DMS53 treated with DMSO at 0.1 percent for 48 hours (cell line): ENCODE results near the gene ATP6V0B.

Experiments
- DNase-seq: peaks from one replicate; lab custom pipeline; 2025; ENCODE audit not compliant: unreplicated experiment; lab: John Stamatoyannopoulos, UW

Gene ATP6V0B

GRCh38 chr1:43974443-43975248 is at the start of gene ATP6V0B:
Gene ATP6V0B, plus strand, starts transcription at chr1:43974960. Its CDS starts 81 bp downstream, at chr1:43975041.
- DNase-seq = peak; percentile 90

- no peak for DNase-seq
Observed at GRCh38 chr1:43925846-43926245, 48.9 kb upstream of the ATP6V0B start.

GRCh38 chr1:43930168-43930948 is 44.4 kb upstream of the ATP6V0B start:
- DNase-seq = peak; percentile 25

GRCh38 chr1:43930949-43931275 is 43.8 kb upstream of the ATP6V0B start:
- no peak for DNase-seq

- DNase-seq = no peak
Observed at GRCh38 chr1:43931711-43932660, 42.8 kb upstream of the ATP6V0B start.

GRCh38 chr1:43932786-43933385 is 41.9 kb upstream of the ATP6V0B start:
- no peak for DNase-seq

GRCh38 chr1:43933386-43934100 is 41.2 kb upstream of the ATP6V0B start, which contains the start of gene ARTN:
Gene ARTN, plus strand, starts transcription at chr1:43933801. Its CDS starts 1,856 bp downstream, at chr1:43935657.
- DNase-seq = no peak

- DNase-seq = peak; percentile 79
Observed at GRCh38 chr1:43934101-43934985, 40.4 kb upstream of the ATP6V0B start.

GRCh38 chr1:43934986-43935324 is 39.8 kb upstream of the ATP6V0B start:
- DNase-seq = no peak

GRCh38 chr1:43935711-43936427 is 38.9 kb upstream of the ATP6V0B start:
- DNase-seq = peak; percentile 89

GRCh38 chr1:43936431-43937151 is 38.2 kb upstream of the ATP6V0B start:
- peak; percentile 45 for DNase-seq

- no peak for DNase-seq
Observed at GRCh38 chr1:43937179-43937865, 37.4 kb upstream of the ATP6V0B start.

GRCh38 chr1:43938383-43938782 is 36.4 kb upstream of the ATP6V0B start:
- DNase-seq = no peak

- DNase-seq = no peak
Observed at GRCh38 chr1:43938892-43939587, 35.7 kb upstream of the ATP6V0B start.

GRCh38 chr1:43942411-43942810 is 32.3 kb upstream of the ATP6V0B start:
- no peak for DNase-seq

GRCh38 chr1:43944860-43945259 is 29.9 kb upstream of the ATP6V0B start:
- no peak for DNase-seq
